NOMO-1 (cell line): ENCODE data around the gene AMFR.

Experiments
- DNase-seq, 2 experiments: peaks; one replicate each; lab custom pipeline; 2025; ENCODE audit not compliant: unreplicated experiment in 2 of 2; lab: John Stamatoyannopoulos, UW

The AMFR gene

DNA sequence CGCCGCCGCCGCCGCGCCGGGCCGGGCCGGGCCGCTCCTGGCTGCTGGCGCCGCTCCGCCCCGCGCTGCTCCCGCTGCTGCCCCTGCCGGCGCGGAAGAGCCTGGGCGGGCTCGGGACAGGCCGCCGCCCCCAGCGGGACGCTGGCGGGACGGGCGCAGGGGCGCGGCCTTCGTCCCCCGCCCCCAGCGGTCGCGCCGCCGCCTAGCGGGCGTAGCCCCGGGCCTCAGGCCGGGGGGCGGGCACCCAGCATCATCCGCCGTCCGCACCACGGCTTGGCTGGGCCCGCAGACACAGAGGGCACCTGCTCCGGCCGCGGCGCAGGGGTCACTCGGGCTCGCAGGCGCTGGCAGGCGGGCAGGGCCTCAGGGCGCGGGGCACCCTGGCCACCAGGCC is at the start of gene AMFR:
TSS of gene AMFR (minus strand) at position 107 of the 394 bp plus-strand sequence. CDS start 218 bp downstream, outside the sequence.
- peak; percentile 71 to 87 for DNase-seq

GRCh38 chr16:56470666-56471065 is 45.3 kb upstream of the AMFR start:
- no peak for DNase-seq

- DNase-seq: no peak
Measured at GRCh38 chr16:56470232-56470631, 44.9 kb upstream of the AMFR start.

- DNase-seq: no peak
Measured at GRCh38 chr16:56469748-56470147, 44.4 kb upstream of the AMFR start.

DNA sequence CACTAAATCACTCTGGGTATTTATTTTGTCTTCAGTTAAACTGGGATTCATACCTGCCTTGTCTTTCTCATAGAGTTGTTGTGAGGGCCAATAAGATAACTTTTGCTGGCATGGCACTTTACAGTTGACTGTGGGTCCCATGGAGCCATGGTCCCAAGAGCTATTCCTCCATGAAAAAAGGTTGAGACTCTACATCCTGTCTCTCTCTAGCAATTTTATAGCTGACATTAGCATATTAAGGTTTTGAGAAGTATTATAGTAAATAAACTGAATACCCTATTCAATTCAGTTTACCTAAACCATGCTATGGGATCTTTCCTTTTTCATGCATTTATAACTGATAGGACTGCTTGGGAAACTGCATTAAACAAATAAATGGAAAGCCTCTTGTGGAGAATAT is 43.5 kb upstream of the AMFR start:
- no peak for DNase-seq

DNA sequence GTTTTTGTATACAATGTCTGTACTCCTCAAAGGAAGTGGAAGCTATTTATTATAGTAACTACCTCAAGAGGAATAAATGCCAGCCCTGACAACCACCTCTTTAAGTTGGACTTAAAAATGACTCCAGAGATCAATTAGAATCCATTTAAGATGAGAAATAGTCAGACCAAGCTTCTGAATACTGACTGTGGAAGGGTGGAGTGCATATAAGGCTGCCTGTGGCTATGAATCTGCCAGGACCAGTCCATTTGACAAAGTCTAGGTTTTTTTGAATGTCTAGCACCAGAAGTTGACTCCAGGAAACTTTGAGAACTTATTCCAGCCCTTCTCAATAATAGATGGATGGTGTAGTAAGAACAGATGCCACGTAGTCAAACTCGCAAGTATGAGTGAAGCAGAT is 41.0 kb upstream of the AMFR start:
- DNase-seq: no peak

DNA sequence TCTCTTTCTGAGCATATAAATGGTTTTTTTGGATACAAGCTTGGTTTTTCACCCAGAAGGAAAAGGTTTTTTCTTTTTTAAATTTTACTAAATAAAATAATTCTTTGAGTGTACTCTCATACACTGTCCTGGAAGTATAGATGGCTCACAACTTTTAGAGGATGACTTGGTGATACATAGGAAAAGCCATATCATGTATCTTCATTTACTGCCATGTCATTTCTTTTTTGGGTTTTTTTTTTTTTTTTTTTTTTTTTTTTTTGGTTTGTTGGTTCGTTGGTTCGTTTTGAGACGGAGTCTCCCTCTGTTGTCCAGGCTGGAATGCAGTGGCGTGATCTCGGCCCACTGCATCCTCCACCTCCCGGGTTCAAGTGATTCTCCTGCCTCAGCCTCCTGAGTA is 37.8 kb upstream of the AMFR start:
- DNase-seq: no peak

GRCh38 chr16:56462064-56462796 is 36.9 kb upstream of the AMFR start:
- DNase-seq: no peak

GRCh38 chr16:56460101-56460500 is 34.8 kb upstream of the AMFR start:
- DNase-seq: no peak

DNA sequence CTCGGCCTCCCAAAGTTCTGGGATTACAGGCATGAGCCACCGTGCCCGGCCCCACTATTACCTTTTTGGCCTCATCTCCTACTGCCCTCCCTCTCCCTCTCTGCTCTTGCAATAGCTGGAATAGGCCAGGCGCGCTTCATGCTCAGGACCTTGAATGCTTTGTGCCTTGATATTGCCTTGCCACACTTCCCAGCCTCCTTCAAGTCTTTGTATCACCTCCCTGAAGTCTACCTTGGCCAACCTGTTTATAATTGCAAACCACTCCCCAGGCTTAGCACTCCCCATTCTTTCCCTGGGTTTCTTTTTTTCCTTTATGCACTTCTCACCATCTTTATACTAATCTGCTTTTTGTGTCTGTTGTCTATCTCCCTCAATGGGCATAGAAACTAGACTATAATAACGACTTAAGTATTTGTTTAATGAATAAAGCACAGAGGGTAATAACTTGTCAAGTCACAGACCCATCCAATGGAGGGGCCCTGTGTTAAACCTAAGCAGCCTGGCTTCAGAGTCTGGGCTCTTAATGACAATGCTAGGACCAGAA is 32.7 kb upstream of the AMFR start:
- no peak for DNase-seq

DNA sequence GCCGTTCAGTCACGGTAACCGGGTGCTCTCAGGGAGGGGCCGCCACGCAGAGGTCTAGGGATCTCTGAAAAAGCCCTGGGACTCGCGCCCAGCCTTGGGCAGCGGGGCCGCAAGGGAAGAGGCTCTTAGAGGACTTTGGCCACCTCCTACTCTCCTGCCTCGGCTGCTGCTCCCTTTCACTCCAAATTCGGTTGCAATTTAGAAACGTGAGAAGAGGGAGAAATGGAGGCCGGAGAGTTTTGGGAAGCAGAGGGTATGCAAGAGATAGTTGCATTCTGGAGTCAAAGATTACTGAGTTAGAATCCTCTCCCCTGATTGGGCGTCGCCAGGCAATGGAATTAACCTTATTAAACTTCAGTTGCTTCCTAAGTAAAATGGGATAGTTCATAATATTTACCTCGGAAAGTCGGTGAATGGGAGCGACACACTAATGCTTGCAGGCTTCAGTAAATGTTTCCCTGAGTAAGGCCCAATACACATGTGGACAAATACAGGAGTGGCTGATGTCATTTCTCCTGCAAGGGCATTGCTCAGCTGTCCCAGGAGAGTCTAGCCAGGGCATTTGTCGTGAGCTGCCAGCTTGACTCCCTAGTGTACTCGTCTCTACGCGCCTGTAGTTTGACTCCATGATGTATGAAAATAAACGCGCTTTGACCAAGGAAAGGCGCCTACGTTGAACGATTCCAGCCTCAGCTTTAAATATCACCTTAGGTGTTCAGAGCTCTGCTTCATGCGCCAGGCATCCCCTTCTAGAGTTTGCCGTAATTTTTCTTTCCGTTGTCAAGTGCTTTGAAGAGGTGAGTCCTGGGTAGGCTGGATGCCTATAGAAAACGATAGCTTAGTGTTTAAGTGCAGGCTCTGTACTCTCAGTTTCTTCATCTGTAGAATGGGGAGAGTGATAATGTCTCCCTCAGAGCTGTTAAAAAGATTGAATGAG is 26.7 kb upstream of the AMFR start:
- DNase-seq: peak; percentile 57 to 71

- DNase-seq: peak; percentile 99 to 100
Measured at GRCh38 chr16:56450986-56451752, 25.8 kb upstream of the AMFR start, which contains the start of the genes NUDT21 and OGFOD1. TSS of gene NUDT21 (minus strand) at chr16:56451332. CDS start at chr16:56451202, 130 bp downstream. TSS of gene OGFOD1 (plus strand) at chr16:56451554. CDS start at chr16:56451613, 59 bp downstream.

- DNase-seq: peak in 1 of 2 experiments; percentile 31
Measured at GRCh38 chr16:56450275-56450985, 25.1 kb upstream of the AMFR start.

DNA sequence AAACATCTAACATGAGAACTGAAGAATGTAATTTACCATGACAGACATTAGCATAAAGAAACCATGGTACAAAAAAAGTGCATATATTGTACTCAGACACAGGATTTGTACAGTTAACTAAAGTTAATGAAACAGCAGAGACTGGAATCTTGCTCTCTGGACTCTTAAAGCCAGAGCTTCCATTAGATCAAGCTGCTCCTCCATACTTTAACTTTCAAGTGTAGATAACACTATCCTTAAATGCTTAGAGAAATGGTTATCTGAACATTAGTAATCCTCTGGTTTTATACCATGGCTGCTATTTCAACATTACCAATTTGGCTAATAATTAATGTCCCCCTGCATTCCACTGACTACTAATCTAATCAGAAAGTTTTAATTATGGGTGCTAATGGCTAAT is 22.7 kb upstream of the AMFR start:
- no peak for DNase-seq

DNA sequence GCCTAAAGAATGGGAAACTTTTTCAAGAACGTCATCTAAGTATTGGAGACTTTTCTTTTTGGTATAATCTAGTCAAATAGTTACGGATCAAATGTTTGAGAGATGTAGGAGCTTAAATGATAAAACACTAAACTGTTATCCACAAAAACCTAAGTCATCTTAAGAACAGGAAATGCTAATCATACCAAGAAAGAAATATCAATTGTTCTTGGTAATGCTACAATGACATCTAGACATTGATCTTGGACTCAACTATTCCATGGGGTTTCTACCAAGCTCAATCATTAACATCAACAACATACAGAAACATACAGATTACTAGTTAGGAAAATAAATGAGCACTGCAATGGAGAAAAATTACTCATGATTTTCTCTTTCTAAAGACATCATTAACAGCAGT is 21.9 kb upstream of the AMFR start:
- no peak for DNase-seq

GRCh38 chr16:56438038-56438437 is 12.7 kb upstream of the AMFR start:
- DNase-seq: no peak

DNA sequence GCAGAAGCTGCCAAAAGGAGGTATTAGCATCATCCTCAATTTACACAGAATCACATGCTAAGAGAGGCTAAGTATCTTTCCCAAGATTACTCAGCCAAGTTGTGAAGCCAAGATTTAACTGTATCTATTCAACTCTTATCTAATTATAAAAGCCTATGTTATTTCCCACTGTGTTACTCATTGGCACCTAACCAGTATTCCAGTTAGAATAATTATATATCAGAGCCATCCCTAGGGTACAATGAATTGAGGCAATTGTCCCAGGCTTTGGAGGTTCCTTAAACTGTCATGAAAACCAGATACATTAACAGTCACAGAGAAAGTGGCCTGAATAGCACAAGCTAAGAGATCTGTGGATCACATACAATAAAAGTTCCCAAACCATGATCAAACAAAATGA is 10.9 kb upstream of the AMFR start:
- no peak for DNase-seq

DNA sequence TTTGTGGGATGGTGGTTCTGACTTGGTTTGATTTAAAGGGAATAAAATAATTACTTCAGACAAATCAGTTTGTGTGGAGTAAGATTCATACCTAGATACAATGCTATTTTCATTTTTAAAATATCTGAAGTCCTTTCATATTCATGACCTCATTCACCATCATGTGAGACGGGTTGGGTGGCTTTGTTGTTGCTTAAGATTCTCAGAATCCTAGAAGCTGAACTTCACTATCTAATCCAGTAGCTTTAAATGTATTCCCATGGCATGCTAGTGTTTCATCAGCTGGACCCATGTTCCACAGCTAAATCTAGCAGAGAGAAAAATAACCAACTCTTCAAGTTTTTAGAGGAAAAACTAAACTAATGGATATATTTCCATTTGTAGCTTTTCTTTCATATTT is 2.7 kb upstream of the AMFR start:
- DNase-seq: no peak

DNA sequence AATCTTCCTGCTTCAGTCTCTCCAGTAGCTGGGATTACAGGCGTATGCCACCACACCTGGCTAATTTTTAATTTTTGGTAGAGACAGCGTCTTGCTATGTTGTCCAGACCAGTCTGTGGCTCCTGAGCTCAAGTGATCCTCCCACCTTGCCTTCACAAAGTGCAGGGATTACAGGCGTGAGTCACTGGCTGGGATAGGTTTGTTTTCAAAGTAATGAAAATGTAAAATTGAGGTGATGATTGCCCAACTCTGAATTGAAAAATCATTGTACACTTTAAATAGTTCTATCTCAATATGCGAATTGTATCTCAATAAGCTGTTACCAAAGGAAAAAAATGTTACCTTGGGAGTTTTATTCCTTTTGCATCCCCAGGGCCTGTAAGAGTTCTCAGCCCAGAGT is 1.2 kb upstream of the AMFR start:
- DNase-seq: no peak
